ENCODE data around the gene PCNP. TPM values are rescaled to one million over a fixed set of nuclear protein-coding genes. Genes with fewer than 3 reads are reported as not detected.
A peak's percentile ranks its signal among the peaks of the same experiment; 100 is the strongest.
"Not testable (repeated sequence)": the region's sequence is repeated elsewhere in the genome, so short reads cannot be mapped to it uniquely, and the experiment has no call there.

PCNP gene
- total RNA-seq, 1 experiment from 2014 or later, result 165 TPM

DNA sequence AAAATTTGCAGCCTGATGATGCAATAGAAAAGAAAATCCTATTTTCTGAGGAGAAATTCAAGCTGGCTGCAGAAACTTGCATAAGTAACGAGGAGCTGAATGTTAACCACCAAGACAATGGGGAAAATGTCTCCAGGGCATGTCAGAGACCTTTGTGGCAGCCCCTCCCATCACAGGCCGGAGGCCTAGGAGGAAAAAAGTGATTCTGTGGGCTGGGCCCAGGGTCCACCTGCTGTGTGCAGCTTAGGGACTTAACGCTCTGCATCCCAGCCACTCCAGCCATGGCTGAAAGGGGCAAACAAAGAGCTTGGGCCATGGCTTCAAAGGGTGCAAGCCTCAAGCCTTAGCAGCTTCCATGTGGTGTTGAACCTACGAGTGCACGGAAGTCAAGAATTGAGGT lies 20.6 kb upstream of the PCNP start:
- ATAC-seq; BruUV-seq (replicated peaks); in situ Hi-C loops (cut with HindIII; ENCODE audit: low pct_unique_long_range_greater_than_20kb, low sequenced_read_pairs); intact Hi-C loops (cut with micrococcal nuclease; ENCODE audit: unreplicated experiment); H3K36me3 ChIP-seq (ENCODE audit: control insufficient read depth, insufficient read depth, low read length); CTCF ChIA-PET; POLR2A ChIA-PET; H3K27ac ChIP-seq (ENCODE audit: low read length); H3K4me3 ChIP-seq (ENCODE audit: low read depth in 2 of 2, low read length in 2 of 2); DNase-seq (ENCODE audit: low read depth, low spot score); H3K4me1 ChIP-seq (ENCODE audit: control insufficient read depth, insufficient read depth, low read length); H3K9me3 ChIP-seq (ENCODE audit: control insufficient read depth, insufficient read depth, low read depth, low read length); H3K27me3 ChIP-seq (ENCODE audit: control insufficient read depth, insufficient read depth, low read length): not testable (repeated sequence)

DNA sequence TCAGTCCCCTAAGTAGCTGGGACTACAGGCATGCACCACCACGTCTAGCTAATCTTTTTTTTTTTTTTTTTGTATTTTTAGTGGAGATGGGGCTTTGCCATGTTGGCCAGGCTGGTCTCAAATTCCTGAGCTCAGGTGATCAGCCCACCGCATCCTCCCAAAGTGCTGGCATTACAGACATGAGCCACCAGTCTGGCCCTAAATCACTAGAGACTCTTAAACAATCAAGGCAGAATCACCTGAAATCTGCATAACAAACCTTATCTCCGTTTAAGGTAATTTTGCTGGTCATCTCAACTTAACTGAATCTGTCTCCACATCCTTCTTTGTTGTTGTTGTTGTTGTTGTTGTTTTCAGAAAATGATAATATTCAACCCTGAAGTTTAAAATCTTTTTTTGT lies 17.9 kb upstream of the PCNP start:
- no peak overlapping the region for H3K4me3 ChIP-seq (ENCODE audit: low read depth in 2 of 2, low read length in 2 of 2)
- peaks cover 3% of the 10 kb centered on the region; the same call in 1 of the 2 replicates for H3K4me1 ChIP-seq (ENCODE audit: control insufficient read depth, insufficient read depth, low read length)
- no peaks in the 10 kb centered on the region for H3K9me3 ChIP-seq (ENCODE audit: control insufficient read depth, insufficient read depth, low read depth, low read length)
- CTCF ChIA-PET, result interaction anchor here (0.6 kb wide), 1 partner anchor 18 kb away, joined by 3 read pairs; the partner anchor contains the start of gene PCNP
- no peak overlapping the region for H3K27ac ChIP-seq (ENCODE audit: low read length)
- POLR2A ChIA-PET, result no interaction called here
- TF ChIP-seq, protein P1, sequence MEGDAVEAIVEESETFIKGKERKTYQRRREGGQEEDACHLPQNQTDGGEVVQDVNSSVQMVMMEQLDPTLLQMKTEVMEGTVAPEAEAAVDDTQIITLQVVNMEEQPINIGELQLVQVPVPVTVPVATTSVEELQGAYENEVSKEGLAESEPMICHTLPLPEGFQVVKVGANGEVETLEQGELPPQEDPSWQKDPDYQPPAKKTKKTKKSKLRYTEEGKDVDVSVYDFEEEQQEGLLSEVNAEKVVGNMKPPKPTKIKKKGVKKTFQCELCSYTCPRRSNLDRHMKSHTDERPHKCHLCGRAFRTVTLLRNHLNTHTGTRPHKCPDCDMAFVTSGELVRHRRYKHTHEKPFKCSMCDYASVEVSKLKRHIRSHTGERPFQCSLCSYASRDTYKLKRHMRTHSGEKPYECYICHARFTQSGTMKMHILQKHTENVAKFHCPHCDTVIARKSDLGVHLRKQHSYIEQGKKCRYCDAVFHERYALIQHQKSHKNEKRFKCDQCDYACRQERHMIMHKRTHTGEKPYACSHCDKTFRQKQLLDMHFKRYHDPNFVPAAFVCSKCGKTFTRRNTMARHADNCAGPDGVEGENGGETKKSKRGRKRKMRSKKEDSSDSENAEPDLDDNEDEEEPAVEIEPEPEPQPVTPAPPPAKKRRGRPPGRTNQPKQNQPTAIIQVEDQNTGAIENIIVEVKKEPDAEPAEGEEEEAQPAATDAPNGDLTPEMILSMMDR (IDR thresholded peaks at IDR 0.05), result no peak
- TF ChIP-seq SIN3A (IDR thresholded peaks at IDR 0.05; ENCODE audit: borderline replicate concordance, insufficient read depth, low read depth, low read length) (no peak), TCF7L2 (IDR thresholded peaks at IDR 0.05; ENCODE audit: low read depth, low read length) (no peak), POLR2AphosphoS5 (IDR thresholded peaks at IDR 0.05; ENCODE audit: low read depth, low read length) (no peak)
- TF ChIP-seq, protein P2, sequence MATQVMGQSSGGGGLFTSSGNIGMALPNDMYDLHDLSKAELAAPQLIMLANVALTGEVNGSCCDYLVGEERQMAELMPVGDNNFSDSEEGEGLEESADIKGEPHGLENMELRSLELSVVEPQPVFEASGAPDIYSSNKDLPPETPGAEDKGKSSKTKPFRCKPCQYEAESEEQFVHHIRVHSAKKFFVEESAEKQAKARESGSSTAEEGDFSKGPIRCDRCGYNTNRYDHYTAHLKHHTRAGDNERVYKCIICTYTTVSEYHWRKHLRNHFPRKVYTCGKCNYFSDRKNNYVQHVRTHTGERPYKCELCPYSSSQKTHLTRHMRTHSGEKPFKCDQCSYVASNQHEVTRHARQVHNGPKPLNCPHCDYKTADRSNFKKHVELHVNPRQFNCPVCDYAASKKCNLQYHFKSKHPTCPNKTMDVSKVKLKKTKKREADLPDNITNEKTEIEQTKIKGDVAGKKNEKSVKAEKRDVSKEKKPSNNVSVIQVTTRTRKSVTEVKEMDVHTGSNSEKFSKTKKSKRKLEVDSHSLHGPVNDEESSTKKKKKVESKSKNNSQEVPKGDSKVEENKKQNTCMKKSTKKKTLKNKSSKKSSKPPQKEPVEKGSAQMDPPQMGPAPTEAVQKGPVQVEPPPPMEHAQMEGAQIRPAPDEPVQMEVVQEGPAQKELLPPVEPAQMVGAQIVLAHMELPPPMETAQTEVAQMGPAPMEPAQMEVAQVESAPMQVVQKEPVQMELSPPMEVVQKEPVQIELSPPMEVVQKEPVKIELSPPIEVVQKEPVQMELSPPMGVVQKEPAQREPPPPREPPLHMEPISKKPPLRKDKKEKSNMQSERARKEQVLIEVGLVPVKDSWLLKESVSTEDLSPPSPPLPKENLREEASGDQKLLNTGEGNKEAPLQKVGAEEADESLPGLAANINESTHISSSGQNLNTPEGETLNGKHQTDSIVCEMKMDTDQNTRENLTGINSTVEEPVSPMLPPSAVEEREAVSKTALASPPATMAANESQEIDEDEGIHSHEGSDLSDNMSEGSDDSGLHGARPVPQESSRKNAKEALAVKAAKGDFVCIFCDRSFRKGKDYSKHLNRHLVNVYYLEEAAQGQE (IDR thresholded peaks at IDR 0.05; ENCODE audit: insufficient read depth in 1 of 2, low read depth in 2 of 2, low read length in 1 of 2), result no peak
- in situ Hi-C loops (cut with HindIII; ENCODE audit: low pct_unique_long_range_greater_than_20kb, low sequenced_read_pairs), result no loop called here
- DNase-seq (ENCODE audit: low read depth, low spot score) (no peak), ATAC-seq (no peak)
- intact Hi-C loops (cut with micrococcal nuclease; ENCODE audit: unreplicated experiment), result no loop called here
- BruUV-seq (replicated peaks), result no TSS peak
- no peaks in the 10 kb centered on the region for H3K36me3 ChIP-seq (ENCODE audit: control insufficient read depth, insufficient read depth, low read length)
- peaks cover 5% of the 10 kb centered on the region; the same call in 1 of the 2 replicates for H3K27me3 ChIP-seq (ENCODE audit: control insufficient read depth, insufficient read depth, low read length)

DNA sequence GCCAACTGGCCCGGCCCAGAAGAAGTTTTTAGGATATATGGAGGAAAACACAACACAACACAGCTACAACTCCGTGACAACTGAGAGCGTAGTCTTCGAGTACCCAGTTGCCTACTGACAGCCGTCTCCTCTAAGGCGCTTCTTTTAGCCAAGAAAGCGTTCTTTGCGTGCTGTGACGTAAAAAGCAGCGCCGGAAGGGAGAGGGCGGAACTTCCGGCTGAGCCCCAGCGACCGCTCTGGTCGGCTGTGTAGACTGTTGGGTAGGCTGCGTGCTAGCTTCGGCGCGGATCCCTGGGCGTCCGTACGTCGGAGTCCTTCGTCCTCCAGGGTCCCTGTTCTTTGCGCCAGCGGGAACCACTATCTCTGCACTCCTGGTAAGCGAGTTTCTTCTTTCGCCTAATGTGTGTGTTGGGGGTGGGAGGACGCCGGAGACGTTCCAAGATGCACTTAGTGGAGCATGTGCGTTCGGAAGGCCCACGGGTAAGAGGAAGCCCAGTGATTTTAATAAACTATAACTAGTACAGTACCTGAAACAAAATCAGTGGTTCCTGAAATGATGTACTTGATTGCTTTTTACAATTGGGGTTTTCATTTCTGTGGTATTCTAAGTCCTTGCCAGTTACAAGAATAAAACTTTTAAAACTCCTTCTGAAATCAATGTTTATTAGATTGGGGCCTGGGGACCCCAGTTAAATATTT lies 12.2 kb upstream of the PCNP start, which contains the start of gene TRMT10C:
Gene TRMT10C, plus strand, starts transcription at position 239 of the 699 bp plus-strand sequence. CDS start 2,914 bp downstream, outside the sequence.
- in situ Hi-C loops (cut with HindIII; ENCODE audit: low pct_unique_long_range_greater_than_20kb, low sequenced_read_pairs), result no loop called here
- H3K9me3 ChIP-seq (ENCODE audit: control insufficient read depth, insufficient read depth, low read depth, low read length), result no peaks in the 10 kb centered on the region
- H3K4me1 ChIP-seq (ENCODE audit: control insufficient read depth, insufficient read depth, low read length), result peaks cover 17% of the 10 kb centered on the region
- CTCF ChIA-PET, result interaction anchor here (0.5 to 0.6 kb wide), 2 partner anchors 12 to 1730 kb away, joined by 3 to 6 read pairs; partner anchors contain the start of gene PCNP
- H3K36me3 ChIP-seq (ENCODE audit: control insufficient read depth, insufficient read depth, low read length), result peaks cover 17% of the 10 kb centered on the region
- POLR2A ChIA-PET, result interaction anchor here (0.6 kb wide), 1 partner anchor 122 kb away, joined by 3 read pairs; no protein-coding TSS in a partner anchor
- TF ChIP-seq, protein P1 (IDR thresholded peaks at IDR 0.05), result no peak
- TF ChIP-seq SIN3A (IDR thresholded peaks at IDR 0.05; ENCODE audit: borderline replicate concordance, insufficient read depth, low read depth, low read length), result peak; percentile 86; the same call in 1 of the 2 replicates
- TF ChIP-seq POLR2AphosphoS5 (IDR thresholded peaks at IDR 0.05; ENCODE audit: low read depth, low read length), result peak; percentile 98
- peak; percentile 55; the same call in 1 of the 2 replicates for TF ChIP-seq TCF7L2 (IDR thresholded peaks at IDR 0.05; ENCODE audit: low read depth, low read length)
- TF ChIP-seq, protein P2 (IDR thresholded peaks at IDR 0.05; ENCODE audit: insufficient read depth in 1 of 2, low read depth in 2 of 2, low read length in 1 of 2), result 0 out of 4 replicates have a peak, but pooled peaks of 1 of the 2 experiments have one; percentile 55
- no peaks in the 10 kb centered on the region for H3K27me3 ChIP-seq (ENCODE audit: control insufficient read depth, insufficient read depth, low read length)
- intact Hi-C loops (cut with micrococcal nuclease; ENCODE audit: unreplicated experiment), result no loop called here
- peak; percentile 99 for ATAC-seq
- peak; percentile 85 for DNase-seq (ENCODE audit: low read depth, low spot score)
- BruUV-seq (replicated peaks), result TSS peak; percentile 84
- H3K27ac ChIP-seq (ENCODE audit: low read length), result peak within 1 kb of the TSS; percentile 98
- H3K4me3 ChIP-seq (ENCODE audit: low read depth in 2 of 2, low read length in 2 of 2), result peak within 1 kb of the TSS; percentile 92 to 99
